Activated CD8-positive, alpha-beta memory T cell treated with anti-CD3 and anti-CD28 coated beads, Interleukin-2, amount 50 U/mL, for 48 hours (primary cell): ENCODE measurements around the gene HK2.

Source experiments
- DNase-seq: peaks from one replicate; pipeline ENCODE4 v3.0.0-alpha.2; 2020

Gene HK2

DNA sequence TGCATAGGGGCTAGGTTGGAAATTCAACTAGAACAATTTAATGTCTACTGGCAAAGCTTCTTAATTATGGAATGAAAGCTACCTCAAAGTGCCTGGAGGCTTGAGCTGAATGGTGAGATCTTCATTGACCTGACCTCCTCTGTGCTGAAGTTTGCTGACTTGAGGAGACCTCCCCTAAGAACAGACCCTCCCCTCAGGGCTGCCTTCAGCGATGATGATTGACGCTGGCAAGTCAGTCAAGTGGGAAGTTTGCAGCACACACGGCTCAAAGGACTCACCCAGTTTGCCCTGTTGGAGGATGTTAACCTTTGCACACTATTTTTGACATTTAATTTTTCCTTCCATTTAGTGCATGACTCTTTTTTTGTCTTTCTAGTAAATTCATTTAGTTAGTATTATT lies 107.4 kb downstream of the HK2 start:
- no peak for DNase-seq

DNA sequence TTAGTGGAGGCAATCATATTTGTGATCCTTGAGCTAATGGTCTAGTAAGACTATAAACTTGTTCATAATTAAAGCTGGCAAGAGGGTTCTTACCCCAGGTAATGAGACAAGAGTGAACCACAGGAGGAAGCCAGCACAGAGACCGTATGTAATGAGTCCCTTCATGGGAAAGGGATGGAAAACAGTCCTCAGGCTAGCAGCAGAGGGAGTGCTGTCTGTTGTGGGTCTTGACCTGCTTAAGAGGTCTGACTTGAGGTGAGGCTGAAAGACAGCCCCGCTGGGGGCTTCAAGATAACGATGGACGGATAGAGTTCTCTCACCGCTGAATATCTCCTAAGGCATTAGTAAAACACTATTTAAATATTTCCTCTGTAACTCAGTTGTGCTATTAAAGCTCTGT lies 108.3 kb downstream of the HK2 start:
- DNase-seq: no peak
